GM11168 (cell line): ENCODE data around the gene FRMD7.

Source experiments
- in situ Hi-C: fragments of 300-500 bp; cut with MboI; formaldehyde crosslinking; loops from one replicate; pipeline ENCODE4 v1.12.0; 2022; ENCODE audit warnings: low sequenced_read_pairs; ENCODE audit not compliant: unreplicated experiment

The FRMD7 gene

GRCh38 chrX:132098704-132099103, 29.1 kb downstream of the FRMD7 start:
- in situ Hi-C loops: loop anchor here (25.0 kb wide), 2 partner anchors 114 to 514 kb away; partner anchors contain the start of gene RAP2C

- in situ Hi-C loops: loop anchor here (25.0 kb wide), 2 partner anchors 118 to 518 kb away; partner anchors contain the start of gene RAP2C
Measured at GRCh38 chrX:132094164-132094563, 33.7 kb downstream of the FRMD7 start.

GRCh38 chrX:132093239-132093860, 34.5 kb downstream of the FRMD7 start:
- in situ Hi-C loops: loop anchor here (25.0 kb wide), 2 partner anchors 119 to 519 kb away; partner anchors contain the start of gene RAP2C

- in situ Hi-C loops: loop anchor here (25.0 kb wide), 2 partner anchors 120 to 520 kb away; partner anchors contain the start of gene RAP2C
Measured at GRCh38 chrX:132092439-132093065, 35.3 kb downstream of the FRMD7 start.

- in situ Hi-C loops: loop anchor here (25.0 kb wide), 2 partner anchors 122 to 522 kb away; partner anchors contain the start of gene RAP2C
Measured at GRCh38 chrX:132090403-132091159, 37.2 kb downstream of the FRMD7 start.

- in situ Hi-C loops: loop anchor here (25.0 kb wide), 2 partner anchors 123 to 523 kb away; partner anchors contain the start of gene RAP2C
Measured at GRCh38 chrX:132088864-132089263, 39.0 kb downstream of the FRMD7 start.

- in situ Hi-C loops: loop anchor here (25.0 kb wide), 2 partner anchors 126 to 526 kb away; partner anchors contain the start of gene RAP2C
Measured at GRCh38 chrX:132086672-132087071, 41.1 kb downstream of the FRMD7 start.

GRCh38 chrX:132085786-132086185, 42.0 kb downstream of the FRMD7 start:
- in situ Hi-C loops: loop anchor here (25.0 kb wide), 2 partner anchors 127 to 527 kb away; partner anchors contain the start of gene RAP2C

GRCh38 chrX:132077912-132078311, 49.9 kb downstream of the FRMD7 start:
- in situ Hi-C loops: loop anchor here (25.0 kb wide), 2 partner anchors 134 to 534 kb away; partner anchors contain the start of gene RAP2C

GRCh38 chrX:132077414-132077813, 50.4 kb downstream of the FRMD7 start:
- in situ Hi-C loops: loop anchor here (25.0 kb wide), 2 partner anchors 135 to 535 kb away; partner anchors contain the start of gene RAP2C

- in situ Hi-C loops: loop anchor here (25.0 kb wide), 1 partner anchor 234 kb away; no protein-coding TSS in a partner anchor
Measured at GRCh38 chrX:132071254-132071653, 56.6 kb downstream of the FRMD7 start.

GRCh38 chrX:132068405-132068804, 59.4 kb downstream of the FRMD7 start:
- in situ Hi-C loops: loop anchor here (25.0 kb wide), 1 partner anchor 231 kb away; no protein-coding TSS in a partner anchor

GRCh38 chrX:132063862-132064261, 64.0 kb downstream of the FRMD7 start:
- in situ Hi-C loops: loop anchor here (25.0 kb wide), 1 partner anchor 227 kb away; no protein-coding TSS in a partner anchor

GRCh38 chrX:132063334-132063733, 64.5 kb downstream of the FRMD7 start:
- in situ Hi-C loops: loop anchor here (25.0 kb wide), 1 partner anchor 226 kb away; no protein-coding TSS in a partner anchor

GRCh38 chrX:132059973-132060540, 67.8 kb downstream of the FRMD7 start:
- in situ Hi-C loops: loop anchor here (25.0 kb wide), 1 partner anchor 223 kb away; no protein-coding TSS in a partner anchor

GRCh38 chrX:132058975-132059374, 68.8 kb downstream of the FRMD7 start:
- in situ Hi-C loops: loop anchor here (25.0 kb wide), 1 partner anchor 222 kb away; no protein-coding TSS in a partner anchor

- in situ Hi-C loops: loop anchor here (25.0 kb wide), 1 partner anchor 221 kb away; no protein-coding TSS in a partner anchor
Measured at GRCh38 chrX:132058050-132058449, 69.8 kb downstream of the FRMD7 start.

GRCh38 chrX:132051778-132052177, 76.0 kb downstream of the FRMD7 start:
- in situ Hi-C loops: loop anchor here (25.0 kb wide), 1 partner anchor 214 kb away; no protein-coding TSS in a partner anchor

GRCh38 chrX:132046533-132046932, 81.3 kb downstream of the FRMD7 start:
- in situ Hi-C loops: no loop called here
